Neural crest cell (in vitro differentiated cells): Measurements from ENCODE around the gene TSHR. TPM values are rescaled to one million over a fixed set of nuclear protein-coding genes. Genes with fewer than 3 reads are reported as not detected.

Experiments
- DNase-seq: peaks from one replicate; pipeline ENCODE4 v3.0.0; 2021; ENCODE audit warnings: low read depth, mixed read lengths, low spot score
- H3K27ac Mint-ChIP-seq: one replicate; pipeline ENCODE4 v1.8.0; 2021; ENCODE audit warnings: mild to moderate bottlenecking, mixed read lengths; ENCODE audit not compliant: unreplicated experiment
- H3K27me3 Mint-ChIP-seq: 2 replicates; pipeline ENCODE4 v1.8.0; 2021; ENCODE audit warnings: low read depth, mild to moderate bottlenecking, mixed read lengths
- H3K36me3 Mint-ChIP-seq: 2 replicates; pipeline ENCODE4 v1.8.0; 2021; ENCODE audit warnings: low read depth, mild to moderate bottlenecking, mixed read lengths
- H3K4me1 Mint-ChIP-seq: 2 replicates; pipeline ENCODE4 v1.8.0; 2021; ENCODE audit warnings: mixed read lengths
- H3K4me3 Mint-ChIP-seq: one replicate; pipeline ENCODE4 v1.8.0; 2021; ENCODE audit warnings: mild to moderate bottlenecking, mixed read lengths
- H3K9me3 Mint-ChIP-seq: 2 replicates; pipeline ENCODE4 v1.8.0; 2021; ENCODE audit warnings: mixed read lengths
- total RNA-seq: library from RNA; stranded (reverse); gene quantifications from 2 replicates; pipeline ENCODE4 v1.2.1, GENCODE V29; 2021
- TF ChIP-seq, protein P1 (sequence below): fragments of 200-600 bp; sonication (generic); conservative IDR thresholded peaks from 2 replicates; pipeline ENCODE4 v1.5.0; 2021; ENCODE audit warnings: antibody characterized with exemption, mild to moderate bottlenecking

TSHR gene
- total RNA-seq, 1 donor from 2014 or later: not detected

DNA sequence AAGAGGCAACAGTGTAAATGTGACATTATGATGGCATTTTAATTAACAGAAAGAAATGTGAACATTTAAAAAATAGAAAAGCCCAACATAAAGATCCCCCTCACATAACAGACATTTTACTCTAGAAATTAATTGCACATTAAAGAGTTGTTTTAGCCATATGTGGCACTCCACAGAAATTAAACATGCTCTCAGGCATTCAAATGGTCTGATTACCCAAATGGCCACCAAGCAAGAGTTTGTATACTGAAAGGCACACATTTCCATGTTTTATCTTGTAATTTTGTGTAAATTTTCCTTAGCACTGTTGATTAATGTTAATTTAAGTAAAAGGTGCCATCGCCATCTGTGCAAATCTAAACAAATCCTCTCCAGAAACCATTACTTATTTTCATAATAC is 221.8 kb downstream of the TSHR start:
- TF ChIP-seq, protein P1, sequence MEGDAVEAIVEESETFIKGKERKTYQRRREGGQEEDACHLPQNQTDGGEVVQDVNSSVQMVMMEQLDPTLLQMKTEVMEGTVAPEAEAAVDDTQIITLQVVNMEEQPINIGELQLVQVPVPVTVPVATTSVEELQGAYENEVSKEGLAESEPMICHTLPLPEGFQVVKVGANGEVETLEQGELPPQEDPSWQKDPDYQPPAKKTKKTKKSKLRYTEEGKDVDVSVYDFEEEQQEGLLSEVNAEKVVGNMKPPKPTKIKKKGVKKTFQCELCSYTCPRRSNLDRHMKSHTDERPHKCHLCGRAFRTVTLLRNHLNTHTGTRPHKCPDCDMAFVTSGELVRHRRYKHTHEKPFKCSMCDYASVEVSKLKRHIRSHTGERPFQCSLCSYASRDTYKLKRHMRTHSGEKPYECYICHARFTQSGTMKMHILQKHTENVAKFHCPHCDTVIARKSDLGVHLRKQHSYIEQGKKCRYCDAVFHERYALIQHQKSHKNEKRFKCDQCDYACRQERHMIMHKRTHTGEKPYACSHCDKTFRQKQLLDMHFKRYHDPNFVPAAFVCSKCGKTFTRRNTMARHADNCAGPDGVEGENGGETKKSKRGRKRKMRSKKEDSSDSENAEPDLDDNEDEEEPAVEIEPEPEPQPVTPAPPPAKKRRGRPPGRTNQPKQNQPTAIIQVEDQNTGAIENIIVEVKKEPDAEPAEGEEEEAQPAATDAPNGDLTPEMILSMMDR: no peak
- H3K4me3 Mint-ChIP-seq: no peak overlapping the region
- H3K27me3 Mint-ChIP-seq: no peaks in the 10 kb centered on the region
- H3K36me3 Mint-ChIP-seq: peaks cover 6% of the 10 kb centered on the region
- H3K4me1 Mint-ChIP-seq: peaks cover 3% of the 10 kb centered on the region
- no peak overlapping the region for H3K27ac Mint-ChIP-seq
- H3K9me3 Mint-ChIP-seq: peaks cover 2% of the 10 kb centered on the region
- no peak for DNase-seq

DNA sequence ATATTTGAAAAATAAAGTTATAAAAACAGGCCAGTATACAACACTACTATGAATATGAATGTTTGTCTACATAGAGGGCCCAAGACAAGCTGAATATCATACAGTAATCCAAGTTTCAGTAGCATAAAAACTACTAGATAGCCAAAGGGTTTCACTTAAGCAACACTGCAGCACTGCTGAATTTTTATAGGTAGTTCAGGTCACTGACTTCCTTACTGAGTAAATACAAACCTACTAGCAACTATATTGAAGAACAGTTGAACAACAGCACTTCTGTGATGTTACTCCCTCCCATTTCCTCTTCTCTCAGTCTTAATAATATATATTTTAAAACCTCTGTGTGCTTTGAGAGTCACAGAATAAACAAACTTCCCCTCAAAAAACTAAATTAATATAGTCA is 222.6 kb downstream of the TSHR start:
- H3K9me3 Mint-ChIP-seq: peaks cover 2% of the 10 kb centered on the region
- no peaks in the 10 kb centered on the region for H3K27me3 Mint-ChIP-seq
- H3K4me3 Mint-ChIP-seq: no peak overlapping the region
- H3K27ac Mint-ChIP-seq: no peak overlapping the region
- H3K36me3 Mint-ChIP-seq: peaks cover 10% of the 10 kb centered on the region
- TF ChIP-seq, protein P1: no peak
- DNase-seq: no peak
- H3K4me1 Mint-ChIP-seq: peaks cover 3% of the 10 kb centered on the region

DNA sequence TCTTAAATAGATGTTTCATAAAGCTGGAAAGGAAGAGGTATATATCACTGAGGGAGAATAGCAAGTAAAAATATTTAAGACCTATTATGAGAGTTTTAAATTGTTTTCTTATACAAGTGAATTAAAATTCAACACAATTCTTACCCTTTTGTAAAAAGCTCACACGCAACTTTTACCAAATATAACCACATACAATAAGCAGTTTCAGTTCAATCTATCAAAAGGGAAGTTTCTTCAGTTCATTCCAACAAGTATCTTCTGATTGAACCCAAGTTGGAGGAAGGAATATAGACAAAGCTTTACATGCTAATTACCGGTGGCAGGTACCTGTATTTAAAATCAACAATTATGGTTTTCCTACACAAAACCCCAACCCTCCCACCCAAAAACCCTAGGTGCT is 224.2 kb downstream of the TSHR start:
- DNase-seq: no peak
- Mint-ChIP-seq H3K4me3 (no peak overlapping the region), H3K4me1 (peaks cover 3% of the 10 kb centered on the region), H3K27ac (no peak overlapping the region), H3K9me3 (peaks cover under 1% of the 10 kb centered on the region), H3K27me3 (no peaks in the 10 kb centered on the region), H3K36me3 (peaks cover 19% of the 10 kb centered on the region)
- TF ChIP-seq, protein P1: no peak

DNA sequence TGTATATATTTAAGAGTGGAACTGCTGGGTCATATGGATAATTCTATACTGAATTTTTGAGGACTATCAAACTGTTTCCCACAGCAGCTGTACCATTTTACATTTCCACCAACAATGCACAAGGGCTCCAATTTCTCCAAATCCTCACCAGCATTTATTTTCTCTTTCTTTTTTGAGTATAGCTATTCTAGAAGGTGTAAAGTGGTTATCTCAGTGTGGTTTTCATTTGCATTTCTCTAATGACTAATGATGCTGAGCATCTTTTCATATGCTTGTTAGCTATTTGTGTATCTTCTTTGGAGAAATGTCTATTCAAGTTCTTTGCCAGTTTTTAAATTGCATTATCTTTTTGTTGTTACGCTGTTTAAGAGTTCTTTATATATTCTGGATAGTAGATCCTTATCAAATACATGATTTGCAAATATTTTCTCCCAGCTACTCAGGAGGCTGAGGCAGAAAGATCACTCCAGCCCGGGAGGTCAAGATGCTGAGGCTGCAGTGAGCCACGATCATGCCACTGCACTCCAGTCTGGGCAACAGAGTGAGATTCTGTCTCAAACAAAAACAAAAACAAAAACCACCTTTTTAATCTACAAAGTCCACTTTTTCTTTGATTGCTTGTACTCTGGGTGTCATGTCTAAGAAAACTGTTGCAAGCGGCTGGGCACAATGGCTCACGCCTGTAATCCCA is 232.6 kb downstream of the TSHR start:
- H3K4me3 Mint-ChIP-seq: no peak overlapping the region
- TF ChIP-seq, protein P1: no peak
- no peaks in the 10 kb centered on the region for H3K9me3 Mint-ChIP-seq
- H3K36me3 Mint-ChIP-seq: peaks cover 32% of the 10 kb centered on the region
- H3K27me3 Mint-ChIP-seq: no peaks in the 10 kb centered on the region
- no peak for DNase-seq
- H3K4me1 Mint-ChIP-seq: no peaks in the 10 kb centered on the region
- no peak overlapping the region for H3K27ac Mint-ChIP-seq

DNA sequence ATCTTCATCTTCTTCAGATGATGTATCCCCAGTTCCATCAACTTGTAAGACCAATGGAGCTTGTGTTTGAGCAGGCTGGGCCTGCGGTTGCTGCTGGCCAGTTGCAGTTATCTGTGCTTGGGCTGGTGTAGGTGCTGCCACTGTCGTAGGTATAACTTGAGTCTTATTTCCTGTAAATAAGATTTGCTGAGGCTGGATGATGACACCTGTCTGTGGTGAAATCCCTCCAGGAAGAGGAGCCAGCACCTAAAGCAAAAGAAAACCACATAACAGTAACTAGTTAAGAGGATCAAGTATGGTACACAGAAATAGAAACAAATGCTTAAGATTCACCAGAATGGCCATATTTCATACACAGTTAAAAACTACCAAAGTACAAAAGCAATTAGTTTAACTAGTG is 237.2 kb downstream of the TSHR start:
- no peaks in the 10 kb centered on the region for H3K27me3 Mint-ChIP-seq
- H3K4me1 Mint-ChIP-seq: no peaks in the 10 kb centered on the region
- no peaks in the 10 kb centered on the region for H3K9me3 Mint-ChIP-seq
- peaks cover 27% of the 10 kb centered on the region for H3K36me3 Mint-ChIP-seq
- DNase-seq: no peak
- TF ChIP-seq, protein P1: no peak
- no peak overlapping the region for H3K4me3 Mint-ChIP-seq
- H3K27ac Mint-ChIP-seq: no peak overlapping the region
